Panc1 (cell line): ENCODE data around the gene C5orf52. TPM values are rescaled to one million over a fixed set of nuclear protein-coding genes. Genes with fewer than 3 reads are reported as not detected.
"Not testable (repeated sequence)": the region's sequence is repeated elsewhere in the genome, so short reads cannot be mapped to it uniquely, and the experiment has no call there.

Experiments used
- ATAC-seq: fragments of 200-7000 bp; cut with Tn5 transposase; 2 replicates; pipeline ENCODE4 v1.9.1; 2020; ENCODE audit warnings: mild to moderate bottlenecking, moderate library complexity
- BruUV-seq: library from RNA; stranded (reverse); fragments of 400-500 nt; replicated peaks from 2 replicates; lab custom pipeline; 2021; lab: Mats Ljungman, UMichigan
- CTCF ChIA-PET: fragments of 300-600 bp; sonication (Branson Sonifier 250); formaldehyde crosslinking; loops from one replicate; lab custom pipeline; 2022; ENCODE audit warnings: antibody characterized with exemption; lab: Charles Lee
- POLR2A ChIA-PET: fragments of 300-600 bp; sonication (Branson Sonifier 250); formaldehyde crosslinking; loops from one replicate; lab custom pipeline; 2022; ENCODE audit warnings: antibody characterized with exemption; lab: Charles Lee
- DNase-seq: peaks from one replicate; pipeline ENCODE4 v3.0.0-alpha.2; 2010; ENCODE audit warnings: low read depth, low spot score
- H3K27ac ChIP-seq: 2 replicates; pipeline ENCODE4 v1.5.1; 2011; ENCODE audit warnings: mild to moderate bottlenecking, low read length, inconsistent platforms
- H3K27me3 ChIP-seq: fragments of 200-500 bp; sonication (Bioruptor generic); 2 replicates; pipeline ENCODE4 v1.6.0; 2014; ENCODE audit warnings: low read length, inconsistent platforms; ENCODE audit not compliant: control insufficient read depth, insufficient read depth
- H3K36me3 ChIP-seq: fragments of 200-500 bp; sonication (Bioruptor generic); 2 replicates; pipeline ENCODE4 v1.5.1; 2014; ENCODE audit warnings: inconsistent platforms, mild to moderate bottlenecking, low read length, moderate library complexity; ENCODE audit not compliant: control insufficient read depth, insufficient read depth
- H3K4me1 ChIP-seq: 2 replicates; pipeline ENCODE4 v1.5.1; 2011; ENCODE audit warnings: inconsistent platforms, mild to moderate bottlenecking, low read length, moderate library complexity; ENCODE audit not compliant: control insufficient read depth, insufficient read depth
- H3K4me3 ChIP-seq, 2 experiments: 2 replicates each; pipeline ENCODE4 v1.5.1; 2011 to 2012; ENCODE audit warnings: low read depth in 2 of 2, low read length in 2 of 2, mild to moderate bottlenecking in 2 of 2, inconsistent platforms in 1 of 2, moderate library complexity in 1 of 2
- H3K9me3 ChIP-seq: fragments of 200-500 bp; sonication (Bioruptor generic); 2 replicates; pipeline ENCODE4 v1.5.1; 2014; ENCODE audit warnings: low read depth, mild to moderate bottlenecking, inconsistent platforms, low read length, moderate library complexity; ENCODE audit not compliant: control insufficient read depth, insufficient read depth
- CTCF ChIP-seq: fragments of 450-650 bp; IDR thresholded peaks from 2 replicates; pipeline ENCODE4 v1.5.1; 2017; ENCODE audit warnings: mild to moderate bottlenecking
- POLR2AphosphoS5 ChIP-seq: IDR thresholded peaks from 2 replicates; pipeline ENCODE4 v1.6.1; 2012; ENCODE audit warnings: mild to moderate bottlenecking, low read depth, low read length, moderate library complexity
- SIN3A ChIP-seq: IDR thresholded peaks from 2 replicates; pipeline ENCODE4 v1.6.1; 2012; ENCODE audit warnings: low read depth, mild to moderate bottlenecking, low read length, moderate library complexity, borderline replicate concordance; ENCODE audit not compliant: insufficient read depth
- TCF7L2 ChIP-seq: IDR thresholded peaks from 2 replicates; pipeline ENCODE4 v1.6.1; 2011; ENCODE audit warnings: mild to moderate bottlenecking, low read depth, low read length, inconsistent platforms
- in situ Hi-C: cut with HindIII; loops from 2 replicates; pipeline ENCODE4 v1.10.0; 2016; ENCODE audit warnings: low sequenced_read_pairs, low pct_unique_long_range_greater_than_20kb
- intact Hi-C: fragments of 100-400 bp; cut with micrococcal nuclease; formaldehyde crosslinking; loops from one replicate; pipeline ENCODE4 v1.10.0; 2022; ENCODE audit not compliant: unreplicated experiment
- total RNA-seq: library from RNA; stranded (reverse); gene quantifications from one replicate; pipeline ENCODE4 v1.2.1, GENCODE V29; 2021; ENCODE audit not compliant: unreplicated experiment
- TF ChIP-seq, protein P1 (sequence below), 2 experiments: IDR thresholded peaks; 2 replicates each; pipeline ENCODE4 v1.6.1; 2011 to 2012; ENCODE audit warnings: low read depth in 2 of 2, control low read depth in 1 of 2, low read length in 1 of 2, mild to moderate bottlenecking in 1 of 2, moderate library complexity in 1 of 2; ENCODE audit not compliant: insufficient read depth in 1 of 2

Gene C5orf52
- total RNA-seq, 1 experiment from 2014 or later: not detected

GRCh38 chr5:157719245-157719644 is 47.9 kb downstream of the C5orf52 start:
- TF ChIP-seq SIN3A (no peak), TCF7L2 (no peak), CTCF (no peak), POLR2AphosphoS5 (no peak)
- TF ChIP-seq, protein P1, sequence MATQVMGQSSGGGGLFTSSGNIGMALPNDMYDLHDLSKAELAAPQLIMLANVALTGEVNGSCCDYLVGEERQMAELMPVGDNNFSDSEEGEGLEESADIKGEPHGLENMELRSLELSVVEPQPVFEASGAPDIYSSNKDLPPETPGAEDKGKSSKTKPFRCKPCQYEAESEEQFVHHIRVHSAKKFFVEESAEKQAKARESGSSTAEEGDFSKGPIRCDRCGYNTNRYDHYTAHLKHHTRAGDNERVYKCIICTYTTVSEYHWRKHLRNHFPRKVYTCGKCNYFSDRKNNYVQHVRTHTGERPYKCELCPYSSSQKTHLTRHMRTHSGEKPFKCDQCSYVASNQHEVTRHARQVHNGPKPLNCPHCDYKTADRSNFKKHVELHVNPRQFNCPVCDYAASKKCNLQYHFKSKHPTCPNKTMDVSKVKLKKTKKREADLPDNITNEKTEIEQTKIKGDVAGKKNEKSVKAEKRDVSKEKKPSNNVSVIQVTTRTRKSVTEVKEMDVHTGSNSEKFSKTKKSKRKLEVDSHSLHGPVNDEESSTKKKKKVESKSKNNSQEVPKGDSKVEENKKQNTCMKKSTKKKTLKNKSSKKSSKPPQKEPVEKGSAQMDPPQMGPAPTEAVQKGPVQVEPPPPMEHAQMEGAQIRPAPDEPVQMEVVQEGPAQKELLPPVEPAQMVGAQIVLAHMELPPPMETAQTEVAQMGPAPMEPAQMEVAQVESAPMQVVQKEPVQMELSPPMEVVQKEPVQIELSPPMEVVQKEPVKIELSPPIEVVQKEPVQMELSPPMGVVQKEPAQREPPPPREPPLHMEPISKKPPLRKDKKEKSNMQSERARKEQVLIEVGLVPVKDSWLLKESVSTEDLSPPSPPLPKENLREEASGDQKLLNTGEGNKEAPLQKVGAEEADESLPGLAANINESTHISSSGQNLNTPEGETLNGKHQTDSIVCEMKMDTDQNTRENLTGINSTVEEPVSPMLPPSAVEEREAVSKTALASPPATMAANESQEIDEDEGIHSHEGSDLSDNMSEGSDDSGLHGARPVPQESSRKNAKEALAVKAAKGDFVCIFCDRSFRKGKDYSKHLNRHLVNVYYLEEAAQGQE (IDR thresholded peaks at IDR 0.05; ENCODE audit: insufficient read depth in 1 of 2, low read depth in 2 of 2, low read length in 1 of 2): no peak
- H3K27me3 ChIP-seq: no peaks in the 10 kb centered on the region
- DNase-seq: no peak
- no TSS peak for BruUV-seq
- H3K4me3 ChIP-seq: no peak overlapping the region
- intact Hi-C loops: loop anchor here (5.0 to 10.0 kb wide), 3 partner anchors 52 to 392 kb away; no protein-coding TSS in a partner anchor
- H3K9me3 ChIP-seq: no peaks in the 10 kb centered on the region
- in situ Hi-C loops: no loop called here
- ChIA-PET POLR2A (interaction anchor here (1.0 kb wide), 1 partner anchor 19 kb away, joined by 9 read pairs; no protein-coding TSS in a partner anchor), CTCF (interaction anchor here (0.7 to 1.1 kb wide), 3 partner anchors 22 to 394 kb away, joined by 3 to 6 read pairs (median 3); no protein-coding TSS in a partner anchor)
- no peaks in the 10 kb centered on the region for H3K4me1 ChIP-seq
- no peak for ATAC-seq
- no peak overlapping the region for H3K27ac ChIP-seq
- H3K36me3 ChIP-seq: no peaks in the 10 kb centered on the region

DNA sequence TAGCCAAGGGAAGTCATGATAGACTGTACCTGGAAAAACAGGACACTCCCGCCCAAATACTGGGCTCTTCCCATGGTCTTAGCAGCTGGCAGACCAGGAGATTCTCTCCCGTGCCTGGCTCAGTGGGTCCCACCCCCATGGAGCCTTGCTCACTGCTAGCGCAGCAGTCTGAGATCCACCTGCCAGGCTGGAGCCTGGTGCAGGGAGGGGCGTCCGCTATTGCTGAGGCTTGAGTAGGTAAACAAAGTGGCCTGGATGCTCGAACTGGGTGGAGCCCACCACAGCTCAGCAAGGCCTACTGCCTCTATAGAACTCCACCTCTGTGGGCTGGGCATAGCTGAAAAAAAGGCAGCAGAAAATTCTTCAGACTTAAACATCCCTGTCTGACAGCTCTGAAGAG is 49.8 kb downstream of the C5orf52 start:
- no peaks in the 10 kb centered on the region for H3K9me3 ChIP-seq
- intact Hi-C loops (no loop called here), in situ Hi-C loops (no loop called here)
- ChIA-PET POLR2A (no interaction called here), CTCF (no interaction called here)
- TF ChIP-seq TCF7L2 (no peak), POLR2AphosphoS5 (no peak), SIN3A (no peak), CTCF (no peak)
- TF ChIP-seq, protein P1 (IDR thresholded peaks at IDR 0.05; ENCODE audit: insufficient read depth in 1 of 2, low read depth in 2 of 2, low read length in 1 of 2): no peak
- H3K4me3 ChIP-seq: no peak overlapping the region
- H3K36me3 ChIP-seq: no peaks in the 10 kb centered on the region
- no peak overlapping the region for H3K27ac ChIP-seq
- DNase-seq (no peak), ATAC-seq (no peak)
- H3K27me3 ChIP-seq: no peaks in the 10 kb centered on the region
- H3K4me1 ChIP-seq: no peaks in the 10 kb centered on the region
- BruUV-seq: no TSS peak

GRCh38 chr5:157722895-157723294 is 51.6 kb downstream of the C5orf52 start:
- intact Hi-C loops, BruUV-seq: not testable (repeated sequence)

More at GRCh38 chr5:157722895-157723294, 51.6 kb downstream of the C5orf52 start:
- POLR2A ChIA-PET, H3K4me3 ChIP-seq, DNase-seq, ATAC-seq, H3K9me3 ChIP-seq, H3K36me3 ChIP-seq, CTCF ChIA-PET, H3K27me3 ChIP-seq, H3K4me1 ChIP-seq, in situ Hi-C loops, H3K27ac ChIP-seq: not testable (repeated sequence)
